HepG2 (cell line): Measurements from ENCODE around the gene FAM83D. TPM values are rescaled to one million over a fixed set of nuclear protein-coding genes. Genes with fewer than 3 reads are reported as not detected.
A peak's percentile ranks its signal among the peaks of the same experiment; 100 is the strongest.

ENCODE experiments used
- ETV5 ChIP-seq: IDR thresholded peaks from 2 replicates; pipeline ENCODE4 v1.6.1; 2018; ENCODE audit warnings: missing biosample characterization, missing genetic modification reagents, inconsistent platforms, borderline replicate concordance
- FOXM1 ChIP-seq: sonication (generic); formaldehyde crosslinking; IDR thresholded peaks from 2 replicates; pipeline ENCODE4 v1.5.0; 2020; ENCODE audit warnings: missing genetic modification reagents
- GLI4 ChIP-seq: sonication (generic); formaldehyde crosslinking; IDR thresholded peaks from 2 replicates; pipeline ENCODE4 v1.5.1; 2020; ENCODE audit warnings: missing genetic modification reagents, mild to moderate bottlenecking, moderate library complexity, borderline replicate concordance
- PAX8 ChIP-seq: sonication (generic); formaldehyde crosslinking; IDR thresholded peaks from 2 replicates; pipeline ENCODE4 v1.8.0; 2022; ENCODE audit warnings: mild to moderate bottlenecking, missing genetic modification reagents, borderline replicate concordance
- ZNF101 ChIP-seq: sonication (generic); formaldehyde crosslinking; IDR thresholded peaks from 2 replicates; pipeline ENCODE4 v1.4.0; 2020; ENCODE audit warnings: mild to moderate bottlenecking, low read depth, missing genetic modification reagents, borderline replicate concordance
- ZNF331 ChIP-seq: sonication (generic); formaldehyde crosslinking; IDR thresholded peaks from 2 replicates; pipeline ENCODE4 v1.4.0; 2020; ENCODE audit warnings: missing genetic modification reagents
- ZNF430 ChIP-seq: sonication (generic); formaldehyde crosslinking; IDR thresholded peaks from 2 replicates; pipeline ENCODE4 v1.9.0; 2021; ENCODE audit warnings: mild to moderate bottlenecking, missing genetic modification reagents
- ZNF543 ChIP-seq: sonication (generic); formaldehyde crosslinking; IDR thresholded peaks from 2 replicates; pipeline ENCODE4 v1.4.0; 2020; ENCODE audit warnings: mild to moderate bottlenecking, missing genetic modification reagents
- ZNF616 ChIP-seq: sonication (generic); formaldehyde crosslinking; IDR thresholded peaks from 2 replicates; pipeline ENCODE4 v1.5.0; 2020; ENCODE audit warnings: low read depth, mild to moderate bottlenecking, missing genetic modification reagents
- polyA plus RNA-seq, 8 experiments: library from polyadenylated mRNA; depleted of rRNA in 3 of 8; stranded (reverse) in 7 of 8; unstranded in 1 of 8; fragments of >200 nt; fragmentation: Illumina TruSeq in 4 of 8; extraction: Trizol in 4 of 8; gene quantifications; 2 replicates each; pipeline versions ENCODE4 v1.2.1 to v1.2.3, GENCODE V29; 2011 to 2016; ENCODE audit warnings: low read depth in 4 of 8, missing spikeins in 1 of 8, mixed read lengths in 1 of 8; ENCODE audit not compliant: insufficient read depth in 1 of 8
- total RNA-seq, 5 experiments: library from RNA; depleted of rRNA; stranded (reverse); fragments of >200 nt; fragmentation: Illumina TruSeq; extraction: Trizol; gene quantifications; 2 replicates each; pipeline ENCODE4 v1.2.3, GENCODE V29; 2016; ENCODE audit warnings: low read depth in 1 of 5
- TF ChIP-seq, protein P1 (sequence below): sonication (generic); formaldehyde crosslinking; conservative IDR thresholded peaks from 2 replicates; pipeline ENCODE4 v1.8.0; 2022; ENCODE audit warnings: missing genetic modification reagents
- TF ChIP-seq, protein P2 (sequence below): sonication (generic); formaldehyde crosslinking; IDR thresholded peaks from 2 replicates; pipeline ENCODE4 v1.4.0; 2020; ENCODE audit warnings: missing genetic modification reagents, borderline replicate concordance
- TF ChIP-seq, protein P3 (sequence below), 2 experiments: fragments of 450-650 bp in 1 of 2; sonication (generic) in 1 of 2; formaldehyde crosslinking in 1 of 2; IDR thresholded peaks; 2 replicates each; pipeline versions ENCODE4 v1.6.1 to v1.8.0; 2016 to 2022; ENCODE audit warnings: antibody characterized with exemption in 1 of 2, mild to moderate bottlenecking in 1 of 2, missing genetic modification reagents in 1 of 2

Gene FAM83D
- total and polyA plus RNA-seq, 2 of the 13 experiments (the other 11 are each of a cell fraction or from before 2014, with no cell fraction given) = 51.4 to 64.0 TPM

DNA sequence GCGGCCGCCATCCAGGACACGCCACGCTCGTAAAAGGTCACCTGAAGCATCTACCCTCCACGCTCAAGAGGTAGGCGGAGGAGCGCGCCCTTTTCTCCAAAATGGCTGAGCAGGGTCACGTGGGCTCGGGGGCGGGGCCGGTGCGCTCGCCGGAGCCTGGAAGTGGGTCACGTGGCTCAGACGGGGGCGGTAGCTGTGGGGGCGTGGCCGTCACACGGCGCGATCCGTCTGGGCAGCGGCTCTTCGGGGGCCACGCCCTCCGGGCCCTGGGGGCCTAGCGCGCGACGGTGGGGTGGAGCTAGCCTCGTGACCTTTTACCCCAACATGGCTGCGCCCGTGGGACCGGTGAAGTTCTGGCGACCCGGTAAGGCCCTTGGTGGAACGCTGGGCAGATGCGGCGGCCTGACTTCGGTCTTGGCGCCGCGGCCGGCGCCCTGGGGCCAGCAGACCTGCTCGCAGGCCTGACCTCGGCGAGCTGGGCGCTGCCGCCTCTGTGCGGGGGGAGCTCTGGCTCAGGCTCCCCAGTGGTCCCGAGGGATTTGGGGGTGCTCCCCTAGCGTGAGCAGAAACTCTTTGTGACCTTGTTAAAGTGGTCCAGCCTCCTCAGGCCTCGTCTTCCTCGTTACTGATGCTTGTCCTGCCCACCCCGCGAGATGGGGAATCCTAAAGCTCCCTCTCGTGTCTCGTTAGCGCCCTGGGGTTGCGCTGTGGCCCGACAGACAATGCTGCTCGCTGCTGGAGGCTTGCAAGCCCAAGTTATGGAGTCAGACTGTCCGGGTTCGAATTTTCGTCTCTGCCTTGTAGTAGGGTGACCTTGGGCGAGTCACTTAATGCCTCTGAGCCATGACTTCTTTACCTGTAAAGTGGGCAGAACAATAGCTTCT, 36.1 kb downstream of the FAM83D start, which contains the start of gene DHX35 (continued):
- TF ChIP-seq, protein P1, sequence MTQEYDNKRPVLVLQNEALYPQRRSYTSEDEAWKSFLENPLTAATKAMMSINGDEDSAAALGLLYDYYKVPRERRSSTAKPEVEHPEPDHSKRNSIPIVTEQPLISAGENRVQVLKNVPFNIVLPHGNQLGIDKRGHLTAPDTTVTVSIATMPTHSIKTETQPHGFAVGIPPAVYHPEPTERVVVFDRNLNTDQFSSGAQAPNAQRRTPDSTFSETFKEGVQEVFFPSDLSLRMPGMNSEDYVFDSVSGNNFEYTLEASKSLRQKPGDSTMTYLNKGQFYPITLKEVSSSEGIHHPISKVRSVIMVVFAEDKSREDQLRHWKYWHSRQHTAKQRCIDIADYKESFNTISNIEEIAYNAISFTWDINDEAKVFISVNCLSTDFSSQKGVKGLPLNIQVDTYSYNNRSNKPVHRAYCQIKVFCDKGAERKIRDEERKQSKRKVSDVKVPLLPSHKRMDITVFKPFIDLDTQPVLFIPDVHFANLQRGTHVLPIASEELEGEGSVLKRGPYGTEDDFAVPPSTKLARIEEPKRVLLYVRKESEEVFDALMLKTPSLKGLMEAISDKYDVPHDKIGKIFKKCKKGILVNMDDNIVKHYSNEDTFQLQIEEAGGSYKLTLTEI (CRISPR knock-in tag) = no peak
- TF ChIP-seq FOXM1 (CRISPR knock-in tag) (peak; percentile 47), ZNF543 (peak; percentile 95; the same call in 1 of the 2 replicates), PAX8 (CRISPR knock-in tag) (peak; percentile 98), ZNF101 (CRISPR knock-in tag) (peak; percentile 29; the same call in 1 of the 2 replicates), ZNF331 (CRISPR knock-in tag) (peak; percentile 75), GLI4 (CRISPR knock-in tag) (peak; percentile 94; the same call in 1 of the 2 replicates), ZNF430 (peak; percentile 94), ETV5 (CRISPR knock-in tag) (0 out of 2 replicates have a peak, but pooled peaks have one; percentile 25), ZNF616 (CRISPR knock-in tag) (peak; percentile 84)
- TF ChIP-seq, protein P2, sequence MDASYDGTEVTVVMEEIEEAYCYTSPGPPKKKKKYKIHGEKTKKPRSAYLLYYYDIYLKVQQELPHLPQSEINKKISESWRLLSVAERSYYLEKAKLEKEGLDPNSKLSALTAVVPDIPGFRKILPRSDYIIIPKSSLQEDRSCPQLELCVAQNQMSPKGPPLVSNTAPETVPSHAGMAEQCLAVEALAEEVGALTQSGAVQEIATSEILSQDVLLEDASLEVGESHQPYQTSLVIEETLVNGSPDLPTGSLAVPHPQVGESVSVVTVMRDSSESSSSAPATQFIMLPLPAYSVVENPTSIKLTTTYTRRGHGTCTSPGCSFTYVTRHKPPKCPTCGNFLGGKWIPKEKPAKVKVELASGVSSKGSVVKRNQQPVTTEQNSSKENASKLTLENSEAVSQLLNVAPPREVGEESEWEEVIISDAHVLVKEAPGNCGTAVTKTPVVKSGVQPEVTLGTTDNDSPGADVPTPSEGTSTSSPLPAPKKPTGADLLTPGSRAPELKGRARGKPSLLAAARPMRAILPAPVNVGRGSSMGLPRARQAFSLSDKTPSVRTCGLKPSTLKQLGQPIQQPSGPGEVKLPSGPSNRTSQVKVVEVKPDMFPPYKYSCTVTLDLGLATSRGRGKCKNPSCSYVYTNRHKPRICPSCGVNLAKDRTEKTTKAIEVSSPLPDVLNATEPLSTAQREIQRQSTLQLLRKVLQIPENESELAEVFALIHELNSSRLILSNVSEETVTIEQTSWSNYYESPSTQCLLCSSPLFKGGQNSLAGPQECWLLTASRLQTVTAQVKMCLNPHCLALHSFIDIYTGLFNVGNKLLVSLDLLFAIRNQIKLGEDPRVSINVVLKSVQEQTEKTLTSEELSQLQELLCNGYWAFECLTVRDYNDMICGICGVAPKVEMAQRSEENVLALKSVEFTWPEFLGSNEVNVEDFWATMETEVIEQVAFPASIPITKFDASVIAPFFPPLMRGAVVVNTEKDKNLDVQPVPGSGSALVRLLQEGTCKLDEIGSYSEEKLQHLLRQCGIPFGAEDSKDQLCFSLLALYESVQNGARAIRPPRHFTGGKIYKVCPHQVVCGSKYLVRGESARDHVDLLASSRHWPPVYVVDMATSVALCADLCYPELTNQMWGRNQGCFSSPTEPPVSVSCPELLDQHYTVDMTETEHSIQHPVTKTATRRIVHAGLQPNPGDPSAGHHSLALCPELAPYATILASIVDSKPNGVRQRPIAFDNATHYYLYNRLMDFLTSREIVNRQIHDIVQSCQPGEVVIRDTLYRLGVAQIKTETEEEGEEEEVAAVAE (CRISPR knock-in tag) = peak; percentile 56; the same call in 1 of the 2 replicates
- TF ChIP-seq, protein P3, sequence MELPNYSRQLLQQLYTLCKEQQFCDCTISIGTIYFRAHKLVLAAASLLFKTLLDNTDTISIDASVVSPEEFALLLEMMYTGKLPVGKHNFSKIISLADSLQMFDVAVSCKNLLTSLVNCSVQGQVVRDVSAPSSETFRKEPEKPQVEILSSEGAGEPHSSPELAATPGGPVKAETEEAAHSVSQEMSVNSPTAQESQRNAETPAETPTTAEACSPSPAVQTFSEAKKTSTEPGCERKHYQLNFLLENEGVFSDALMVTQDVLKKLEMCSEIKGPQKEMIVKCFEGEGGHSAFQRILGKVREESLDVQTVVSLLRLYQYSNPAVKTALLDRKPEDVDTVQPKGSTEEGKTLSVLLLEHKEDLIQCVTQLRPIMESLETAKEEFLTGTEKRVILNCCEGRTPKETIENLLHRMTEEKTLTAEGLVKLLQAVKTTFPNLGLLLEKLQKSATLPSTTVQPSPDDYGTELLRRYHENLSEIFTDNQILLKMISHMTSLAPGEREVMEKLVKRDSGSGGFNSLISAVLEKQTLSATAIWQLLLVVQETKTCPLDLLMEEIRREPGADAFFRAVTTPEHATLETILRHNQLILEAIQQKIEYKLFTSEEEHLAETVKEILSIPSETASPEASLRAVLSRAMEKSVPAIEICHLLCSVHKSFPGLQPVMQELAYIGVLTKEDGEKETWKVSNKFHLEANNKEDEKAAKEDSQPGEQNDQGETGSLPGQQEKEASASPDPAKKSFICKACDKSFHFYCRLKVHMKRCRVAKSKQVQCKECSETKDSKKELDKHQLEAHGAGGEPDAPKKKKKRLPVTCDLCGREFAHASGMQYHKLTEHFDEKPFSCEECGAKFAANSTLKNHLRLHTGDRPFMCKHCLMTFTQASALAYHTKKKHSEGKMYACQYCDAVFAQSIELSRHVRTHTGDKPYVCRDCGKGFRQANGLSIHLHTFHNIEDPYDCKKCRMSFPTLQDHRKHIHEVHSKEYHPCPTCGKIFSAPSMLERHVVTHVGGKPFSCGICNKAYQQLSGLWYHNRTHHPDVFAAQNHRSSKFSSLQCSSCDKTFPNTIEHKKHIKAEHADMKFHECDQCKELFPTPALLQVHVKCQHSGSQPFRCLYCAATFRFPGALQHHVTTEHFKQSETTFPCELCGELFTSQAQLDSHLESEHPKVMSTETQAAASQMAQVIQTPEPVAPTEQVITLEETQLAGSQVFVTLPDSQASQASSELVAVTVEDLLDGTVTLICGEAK (IDR thresholded peaks at IDR 0.05) = no peak
- TF ChIP-seq, protein P3 (CRISPR knock-in tag; IDR thresholded peaks at IDR 0.05) = peak; percentile 93
